Subcutaneous abdominal adipose tissue (tissue), 5 donors: ENCODE measurements around the gene FNBP1L.

Source experiments
- H3K27ac ChIP-seq: one replicate; pipeline ENCODE4 v1.7.0; 2013; ENCODE audit warnings: low read depth, mild to moderate bottlenecking, inconsistent platforms, low read length, moderate library complexity
- H3K27me3 ChIP-seq, 5 donors: one replicate each; pipeline ENCODE4 v1.7.0; 2013; ENCODE audit warnings: low read length in 5 of 5, inconsistent platforms in 1 of 5; ENCODE audit not compliant: control insufficient read depth in 5 of 5, insufficient read depth in 4 of 5
- H3K36me3 ChIP-seq, 5 donors: one replicate each; pipeline ENCODE4 v1.7.0; 2013; ENCODE audit warnings: low read length in 5 of 5; ENCODE audit not compliant: control insufficient read depth in 5 of 5, insufficient read depth in 5 of 5
- H3K4me1 ChIP-seq, 5 donors: one replicate each; pipeline ENCODE4 v1.7.0; 2013; ENCODE audit warnings: low read length in 5 of 5, mild to moderate bottlenecking in 3 of 5, moderate library complexity in 1 of 5; ENCODE audit not compliant: control insufficient read depth in 5 of 5, insufficient read depth in 5 of 5
- H3K4me3 ChIP-seq, 5 donors: one replicate each; pipeline ENCODE4 v1.7.0; 2013; ENCODE audit warnings: low read length in 5 of 5, low read depth in 1 of 5
- H3K9ac ChIP-seq, 5 donors: one replicate each; pipeline ENCODE4 v1.7.0; 2013; ENCODE audit warnings: low read length in 5 of 5, mild to moderate bottlenecking in 4 of 5, moderate library complexity in 3 of 5
- H3K9me3 ChIP-seq, 5 donors: one replicate each; pipeline ENCODE4 v1.7.0; 2013; ENCODE audit warnings: low read length in 5 of 5; ENCODE audit not compliant: control insufficient read depth in 5 of 5
- donor health status: healthy.
- donor health status: healthy.
- donor health status: healthy.
- donor health status: healthy.
- donor health status: healthy.

FNBP1L gene

GRCh38 chr1:93447481-93448291 lies at the start of gene FNBP1L:
TSS of gene FNBP1L (plus strand) at chr1:93448118. CDS start at chr1:93448282, 164 bp downstream.
- peak within 1 kb of the TSS; percentile 80 to 94 (median 89) for H3K4me3 ChIP-seq
- no peaks in the 10 kb centered on the region for H3K9me3 ChIP-seq
- H3K36me3 ChIP-seq: no peaks in the 10 kb centered on the region
- no peaks in the 10 kb centered on the region for H3K27me3 ChIP-seq
- H3K27ac ChIP-seq: peak within 1 kb of the TSS; percentile 69
- peaks cover 0 to 30% (median 22%) of the 10 kb centered on the region in 5 donors for H3K4me1 ChIP-seq
- H3K9ac ChIP-seq: peak within 1 kb of the TSS in 4 of 5 donors; percentile 85 to 95 (median 88)

- H3K27ac ChIP-seq: no peak overlapping the region
- no peaks in the 10 kb centered on the region for H3K27me3 ChIP-seq
- no peaks in the 10 kb centered on the region for H3K9me3 ChIP-seq
- no peak overlapping the region for H3K9ac ChIP-seq
- H3K4me1 ChIP-seq: no peaks in the 10 kb centered on the region
- H3K4me3 ChIP-seq: no peak overlapping the region
- H3K36me3 ChIP-seq: no peaks in the 10 kb centered on the region
Measured at GRCh38 chr1:93399781-93400180, 48.1 kb upstream of the FNBP1L start.

- no peaks in the 10 kb centered on the region for H3K27me3 ChIP-seq
- H3K36me3 ChIP-seq: no peaks in the 10 kb centered on the region
- H3K9ac ChIP-seq: no peak overlapping the region
- H3K27ac ChIP-seq: no peak overlapping the region
- H3K4me1 ChIP-seq: no peaks in the 10 kb centered on the region
- H3K4me3 ChIP-seq: no peak overlapping the region
- H3K9me3 ChIP-seq: no peaks in the 10 kb centered on the region
Measured at GRCh38 chr1:93408203-93408602, 39.7 kb upstream of the FNBP1L start.

- no peaks in the 10 kb centered on the region for H3K27me3 ChIP-seq
- H3K9me3 ChIP-seq: no peaks in the 10 kb centered on the region
- H3K4me1 ChIP-seq: peaks cover 0 to 17% (median 9%) of the 10 kb centered on the region in 5 donors
- H3K36me3 ChIP-seq: no peaks in the 10 kb centered on the region
- no peak overlapping the region for H3K9ac ChIP-seq
- no peak overlapping the region for H3K27ac ChIP-seq
- H3K4me3 ChIP-seq: no peak overlapping the region
Measured at GRCh38 chr1:93411000-93411399, 36.9 kb upstream of the FNBP1L start.

- H3K9ac ChIP-seq: peak overlapping the region in 1 of 5 donors; percentile 20
- no peaks in the 10 kb centered on the region for H3K36me3 ChIP-seq
- H3K4me3 ChIP-seq: peak overlapping the region in 3 of 5 donors; percentile 24 to 30 (median 26)
- peaks cover 0 to 17% (median 9%) of the 10 kb centered on the region in 5 donors for H3K4me1 ChIP-seq
- H3K27me3 ChIP-seq: no peaks in the 10 kb centered on the region
- H3K9me3 ChIP-seq: no peaks in the 10 kb centered on the region
- H3K27ac ChIP-seq: no peak overlapping the region
Measured at GRCh38 chr1:93414749-93415148, 33.2 kb upstream of the FNBP1L start.

- Histone ChIP-seq H3K9ac (peak overlapping the region in 1 of 5 donors; percentile 20), H3K9me3 (no peaks in the 10 kb centered on the region), H3K4me3 (peak overlapping the region in 2 of 5 donors; percentile 26 to 30), H3K36me3 (no peaks in the 10 kb centered on the region), H3K27ac (no peak overlapping the region), H3K27me3 (no peaks in the 10 kb centered on the region), H3K4me1 (peaks cover 0 to 17% (median 9%) of the 10 kb centered on the region in 5 donors)
Measured at GRCh38 chr1:93415296-93415695, 32.6 kb upstream of the FNBP1L start.

GRCh38 chr1:93416183-93416582 lies 31.7 kb upstream of the FNBP1L start:
- H3K36me3 ChIP-seq: no peaks in the 10 kb centered on the region
- no peaks in the 10 kb centered on the region for H3K9me3 ChIP-seq
- H3K4me3 ChIP-seq: no peak overlapping the region
- H3K27me3 ChIP-seq: no peaks in the 10 kb centered on the region
- peaks cover 0 to 17% (median 9%) of the 10 kb centered on the region in 5 donors for H3K4me1 ChIP-seq
- H3K27ac ChIP-seq: no peak overlapping the region
- H3K9ac ChIP-seq: no peak overlapping the region

- Histone ChIP-seq H3K4me3 (no peak overlapping the region), H3K4me1 (peaks cover 0 to 12% (median 8%) of the 10 kb centered on the region in 5 donors), H3K36me3 (no peaks in the 10 kb centered on the region), H3K27me3 (no peaks in the 10 kb centered on the region), H3K9me3 (no peaks in the 10 kb centered on the region), H3K9ac (no peak overlapping the region), H3K27ac (no peak overlapping the region)
Measured at GRCh38 chr1:93419344-93419743, 28.6 kb upstream of the FNBP1L start.

- no peak overlapping the region for H3K9ac ChIP-seq
- no peaks in the 10 kb centered on the region for H3K9me3 ChIP-seq
- H3K27ac ChIP-seq: no peak overlapping the region
- H3K27me3 ChIP-seq: no peaks in the 10 kb centered on the region
- no peaks in the 10 kb centered on the region for H3K36me3 ChIP-seq
- peaks cover 0 to 2% (median under 1%) of the 10 kb centered on the region in 5 donors for H3K4me1 ChIP-seq
- no peak overlapping the region for H3K4me3 ChIP-seq
Measured at GRCh38 chr1:93420400-93420799, 27.5 kb upstream of the FNBP1L start.

- H3K27ac ChIP-seq: no peak overlapping the region
- no peaks in the 10 kb centered on the region for H3K27me3 ChIP-seq
- H3K9me3 ChIP-seq: no peaks in the 10 kb centered on the region
- no peaks in the 10 kb centered on the region for H3K36me3 ChIP-seq
- H3K4me1 ChIP-seq: peaks cover 0 to 5% (median 0%) of the 10 kb centered on the region in 5 donors
- no peak overlapping the region for H3K9ac ChIP-seq
- no peak overlapping the region for H3K4me3 ChIP-seq
Measured at GRCh38 chr1:93426181-93426580, 21.7 kb upstream of the FNBP1L start.
